IMR-90 (cell line): ENCODE measurements around the gene SP8. TPM values are rescaled to one million over a fixed set of nuclear protein-coding genes. Genes with fewer than 3 reads are reported as not detected.

Experiments
- ATAC-seq: fragments of 200-7000 bp; cut with Tn5 transposase; 2 replicates; pipeline ENCODE4 v1.9.1; 2020; ENCODE audit warnings: low read depth, mild to moderate bottlenecking, moderate library complexity
- BruUV-seq: library from RNA; stranded (reverse); fragments of 400-500 nt; replicated peaks from 2 replicates; lab custom pipeline; 2021; lab: Mats Ljungman, UMichigan
- CTCF ChIA-PET: fragments of 300-600 bp; formaldehyde crosslinking; extraction: SDS; loops from one replicate; lab custom pipeline; 2021; ENCODE audit warnings: antibody characterized with exemption; lab: Yijun Ruan, JAX
- POLR2A ChIA-PET: fragments of 300-600 bp; sonication (Branson Sonifier 250); formaldehyde crosslinking; loops from one replicate; lab custom pipeline; 2022; ENCODE audit warnings: antibody characterized with exemption; ENCODE audit not compliant: unreplicated experiment; lab: Charles Lee
- DNase-seq: peaks from one replicate; pipeline ENCODE4 v3.0.0; 2013
- H2AFZ ChIP-seq: replicated peaks from 2 replicates; pipeline ENCODE3; 2013; ENCODE audit warnings: low read length, mild to moderate bottlenecking; ENCODE audit not compliant: poor library complexity
- H2AK5ac ChIP-seq: 2 replicates; pipeline ENCODE4 v1.6.1; 2013; ENCODE audit warnings: low read depth, low read length, inconsistent platforms
- H2AK9ac ChIP-seq: replicated peaks from 2 replicates; pipeline ENCODE3; 2013; ENCODE audit warnings: mild to moderate bottlenecking, low read depth, low read length, moderate library complexity; ENCODE audit not compliant: poor library complexity
- H2BK120ac ChIP-seq: 2 replicates; pipeline ENCODE4 v1.6.1; 2013; ENCODE audit warnings: low read depth, low read length, inconsistent platforms
- H2BK15ac ChIP-seq: 3 replicates; pipeline ENCODE4 v1.6.1; 2013; ENCODE audit warnings: low read depth, low read length, inconsistent platforms
- H2BK20ac ChIP-seq: 2 replicates; pipeline ENCODE4 v1.6.1; 2013; ENCODE audit warnings: low read depth, mild to moderate bottlenecking, inconsistent platforms, low read length, moderate library complexity
- H2BK5ac ChIP-seq: 2 replicates; pipeline ENCODE4 v1.6.1; 2013; ENCODE audit warnings: mild to moderate bottlenecking, low read depth, low read length, inconsistent platforms; ENCODE audit not compliant: poor library complexity, severe bottlenecking
- H3K14ac ChIP-seq: replicated peaks from 2 replicates; pipeline ENCODE4 v1.6.1; 2013; ENCODE audit warnings: low read depth, low read length, inconsistent platforms
- H3K18ac ChIP-seq: 2 replicates; pipeline ENCODE4 v1.6.1; 2013; ENCODE audit warnings: low read depth, low read length, control low read depth
- H3K23ac ChIP-seq: 2 replicates; pipeline ENCODE4 v1.6.1; 2013; ENCODE audit warnings: low read depth, low read length, inconsistent platforms
- H3K27ac ChIP-seq: 2 replicates; pipeline ENCODE4 v1.5.1; 2013; ENCODE audit warnings: mild to moderate bottlenecking, control low read depth, low read length; ENCODE audit not compliant: insufficient read depth
- H3K27me3 ChIP-seq: 2 replicates; pipeline ENCODE4 v1.6.1; 2013; ENCODE audit warnings: low read length; ENCODE audit not compliant: control insufficient read depth, insufficient read depth
- H3K36me3 ChIP-seq: 2 replicates; pipeline ENCODE4 v1.6.1; 2013; ENCODE audit warnings: low read length, mixed read lengths; ENCODE audit not compliant: control insufficient read depth, insufficient read depth
- H3K4ac ChIP-seq: 2 replicates; pipeline ENCODE4 v1.6.1; 2013; ENCODE audit warnings: low read depth, low read length, inconsistent platforms
- H3K4me1 ChIP-seq: 2 replicates; pipeline ENCODE4 v1.6.1; 2013; ENCODE audit warnings: low read length, mixed read lengths; ENCODE audit not compliant: control insufficient read depth, insufficient read depth
- H3K4me2 ChIP-seq: 2 replicates; pipeline ENCODE4 v1.6.1; 2013; ENCODE audit warnings: low read depth, mild to moderate bottlenecking, control low read depth, low read length, moderate library complexity
- H3K4me3 ChIP-seq: 2 replicates; pipeline ENCODE4 v1.5.1; 2013; ENCODE audit warnings: low read depth, mild to moderate bottlenecking, control low read depth, low read length, moderate library complexity; ENCODE audit not compliant: insufficient read depth
- H3K56ac ChIP-seq: 2 replicates; pipeline ENCODE4 v1.6.1; 2013; ENCODE audit warnings: low read length, inconsistent platforms; ENCODE audit not compliant: insufficient read depth; ENCODE audit errors: extremely low read depth
- H3K79me1 ChIP-seq, 2 experiments: 2 replicates each; pipeline ENCODE4 v1.6.1; 2013; ENCODE audit warnings: low read length in 2 of 2, inconsistent platforms in 1 of 2, low read depth in 1 of 2
- H3K9ac ChIP-seq: 2 replicates; pipeline ENCODE4 v1.6.1; 2013; ENCODE audit warnings: low read depth, low read length, control low read depth
- H3K9me1 ChIP-seq: 2 replicates; pipeline ENCODE4 v1.6.1; 2013; ENCODE audit warnings: low read length, inconsistent platforms; ENCODE audit not compliant: insufficient read depth
- H3K9me3 ChIP-seq: 2 replicates; pipeline ENCODE4 v1.6.1; 2013; ENCODE audit warnings: low read length; ENCODE audit not compliant: control insufficient read depth, insufficient read depth
- H4K20me1 ChIP-seq: 2 replicates; pipeline ENCODE4 v1.6.1; 2013; ENCODE audit warnings: low read length, inconsistent platforms; ENCODE audit not compliant: insufficient read depth
- H4K5ac ChIP-seq: 2 replicates; pipeline ENCODE4 v1.6.1; 2013; ENCODE audit warnings: mild to moderate bottlenecking, low read depth, low read length, control low read depth
- H4K8ac ChIP-seq, 2 experiments: 2 replicates each; pipeline ENCODE4 v1.6.1; 2013; ENCODE audit warnings: low read depth in 2 of 2, low read length in 2 of 2, control low read depth in 1 of 2, inconsistent platforms in 1 of 2
- H4K91ac ChIP-seq: 2 replicates; pipeline ENCODE4 v1.6.1; 2013; ENCODE audit warnings: low read depth, low read length, inconsistent platforms; ENCODE audit not compliant: insufficient read depth
- CHD1 ChIP-seq: IDR thresholded peaks from 2 replicates; pipeline ENCODE4 v1.6.1; 2012; ENCODE audit warnings: low read depth, low read length, improper control_type of control experiment
- NFE2L2 ChIP-seq: fragments of 150-350 bp; IDR thresholded peaks from 2 replicates; pipeline ENCODE4 v1.6.1; 2016; ENCODE audit warnings: low read depth, mild to moderate bottlenecking, low read length
- POLR2A ChIP-seq: IDR thresholded peaks from 2 replicates; pipeline ENCODE4 v1.6.1; 2012; ENCODE audit warnings: mild to moderate bottlenecking, low read depth, low read length
- RFX5 ChIP-seq: IDR thresholded peaks from 2 replicates; pipeline ENCODE4 v1.8.0; 2012; ENCODE audit warnings: low read depth, mild to moderate bottlenecking, low read length, moderate library complexity
- dilution Hi-C: fragments of 300-500 bp; cut with HindIII; formaldehyde crosslinking; loops from one replicate; pipeline ENCODE4 v1.14.3; 2018; ENCODE audit warnings: low sequenced_read_pairs; ENCODE audit not compliant: unreplicated experiment
- in situ Hi-C: fragments of 300-500 bp; cut with MboI; formaldehyde crosslinking; loops from 3 replicates; pipeline ENCODE4 v1.14.3; 2019; ENCODE audit warnings: low sequenced_read_pairs, inconsistent platforms, mixed read lengths
- intact Hi-C: fragments of 100-400 bp; cut with micrococcal nuclease; formaldehyde crosslinking; loops from 2 replicates; pipeline ENCODE4 v1.10.0; 2022
- polyA plus RNA-seq, 3 experiments: library from polyadenylated mRNA; depleted of rRNA; stranded (reverse); fragments of >200 nt; gene quantifications; 2 replicates each; pipeline ENCODE4 v1.2.3, GENCODE V29; 2012; ENCODE audit warnings: low replicate concordance in 1 of 3
- total RNA-seq: library from RNA; depleted of rRNA; stranded (reverse); fragments of >200 nt; gene quantifications from 2 replicates; pipeline ENCODE4 v1.2.3, GENCODE V29; 2012
- TF ChIP-seq, protein P1 (sequence below): conservative IDR thresholded peaks from 2 replicates; pipeline ENCODE4 v1.5.1; 2012; ENCODE audit warnings: mild to moderate bottlenecking, low read depth, low read length, improper control_type of control experiment

The SP8 gene
- total and polyA plus RNA-seq, 2 of the 4 experiments (the other 2 are of a cell fraction): not detected

DNA sequence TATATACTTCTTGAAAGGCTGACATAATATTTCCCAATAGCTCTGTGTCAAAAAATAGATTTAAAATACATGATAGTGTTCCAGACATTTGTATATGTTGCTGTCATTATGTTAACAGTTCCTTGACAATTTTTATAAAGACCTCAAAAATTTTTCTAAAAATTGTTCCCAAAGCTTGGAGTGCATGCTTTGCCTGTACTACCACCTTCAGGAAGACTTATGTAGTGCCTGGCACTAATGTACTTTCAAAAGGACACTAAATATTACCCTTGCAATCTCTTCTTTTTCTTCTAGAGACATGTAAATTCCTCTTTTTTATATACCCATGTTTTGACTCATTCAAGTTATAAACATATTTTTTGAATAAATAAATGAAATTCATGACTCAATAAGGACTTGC lies 48.0 kb upstream of the SP8 start:
- H3K18ac ChIP-seq: no peak overlapping the region
- intact Hi-C loops: no loop called here
- TF ChIP-seq POLR2A (no peak), RFX5 (no peak), NFE2L2 (no peak), CHD1 (no peak)
- TF ChIP-seq, protein P1, sequence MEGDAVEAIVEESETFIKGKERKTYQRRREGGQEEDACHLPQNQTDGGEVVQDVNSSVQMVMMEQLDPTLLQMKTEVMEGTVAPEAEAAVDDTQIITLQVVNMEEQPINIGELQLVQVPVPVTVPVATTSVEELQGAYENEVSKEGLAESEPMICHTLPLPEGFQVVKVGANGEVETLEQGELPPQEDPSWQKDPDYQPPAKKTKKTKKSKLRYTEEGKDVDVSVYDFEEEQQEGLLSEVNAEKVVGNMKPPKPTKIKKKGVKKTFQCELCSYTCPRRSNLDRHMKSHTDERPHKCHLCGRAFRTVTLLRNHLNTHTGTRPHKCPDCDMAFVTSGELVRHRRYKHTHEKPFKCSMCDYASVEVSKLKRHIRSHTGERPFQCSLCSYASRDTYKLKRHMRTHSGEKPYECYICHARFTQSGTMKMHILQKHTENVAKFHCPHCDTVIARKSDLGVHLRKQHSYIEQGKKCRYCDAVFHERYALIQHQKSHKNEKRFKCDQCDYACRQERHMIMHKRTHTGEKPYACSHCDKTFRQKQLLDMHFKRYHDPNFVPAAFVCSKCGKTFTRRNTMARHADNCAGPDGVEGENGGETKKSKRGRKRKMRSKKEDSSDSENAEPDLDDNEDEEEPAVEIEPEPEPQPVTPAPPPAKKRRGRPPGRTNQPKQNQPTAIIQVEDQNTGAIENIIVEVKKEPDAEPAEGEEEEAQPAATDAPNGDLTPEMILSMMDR: no peak

More for the DNA sequence above, 48.0 kb upstream of the SP8 start:
- ChIA-PET CTCF (no interaction called here), POLR2A (no interaction called here)
- Histone ChIP-seq H2AK5ac (no peak overlapping the region), H4K8ac (no peak overlapping the region), H4K5ac (no peak overlapping the region), H2BK20ac (no peak overlapping the region), H3K23ac (no peak overlapping the region), H3K4me2 (no peak overlapping the region), H4K91ac (no peak overlapping the region), H3K56ac (no peak overlapping the region), H2BK15ac (no peak overlapping the region), H3K14ac (no peak overlapping the region), H2AFZ (no peak overlapping the region), H4K20me1 (no peaks in the 10 kb centered on the region), H3K9me1 (no peaks in the 10 kb centered on the region), H3K79me1 (no peaks in the 10 kb centered on the region), H3K27ac (no peak overlapping the region), H3K27me3 (no peaks in the 10 kb centered on the region), H3K9me3 (peaks cover 7% of the 10 kb centered on the region), H2BK120ac (no peak overlapping the region), H2AK9ac (no peak overlapping the region), H3K4me3 (no peak overlapping the region), H3K9ac (no peak overlapping the region), H3K4ac (no peak overlapping the region), H3K36me3 (no peaks in the 10 kb centered on the region), H2BK5ac (no peak overlapping the region), H3K4me1 (no peaks in the 10 kb centered on the region)
- in situ Hi-C loops (no loop called here), dilution Hi-C loops (no loop called here)
- BruUV-seq: no TSS peak
- ATAC-seq (no peak), DNase-seq (no peak)
